HG03280 (cell line): ENCODE data around the gene ZP2.
"Not testable (repeated sequence)": the region's sequence is repeated elsewhere in the genome, so short reads cannot be mapped to it uniquely, and the experiment has no call there.

ENCODE experiments used
- ATAC-seq: cut with Tn5 transposase; IDR thresholded peaks from one replicate; pipeline ENCODE4 v1.9.1; 2021; ENCODE audit warnings: mild to moderate bottlenecking, moderate library complexity; ENCODE audit not compliant: unreplicated experiment

ZP2 gene

DNA sequence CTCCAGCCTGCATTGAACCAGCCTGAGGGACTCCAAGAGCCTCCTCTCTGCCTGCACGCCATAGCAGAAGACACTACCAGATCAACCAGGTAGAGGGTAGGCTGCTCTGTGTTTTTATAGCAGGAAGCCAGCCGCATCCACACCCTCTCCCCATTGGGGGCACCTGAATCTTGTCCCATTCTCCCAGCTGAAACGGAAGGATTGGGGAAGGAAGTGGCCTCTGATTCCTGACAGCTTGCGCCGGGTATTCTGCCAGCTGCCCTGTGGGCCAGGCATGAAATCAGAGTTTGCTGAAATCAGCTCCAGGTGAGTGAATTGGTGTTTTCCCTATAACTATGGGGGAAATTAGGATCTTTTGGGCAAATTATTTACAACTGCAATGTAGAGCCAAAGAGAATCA, at the start of gene ZP2:
Gene ZP2, minus strand, starts transcription at position 89 of the 400 bp plus-strand sequence. Its CDS starts 27 bp downstream, at position 62.
- no peak for ATAC-seq

DNA sequence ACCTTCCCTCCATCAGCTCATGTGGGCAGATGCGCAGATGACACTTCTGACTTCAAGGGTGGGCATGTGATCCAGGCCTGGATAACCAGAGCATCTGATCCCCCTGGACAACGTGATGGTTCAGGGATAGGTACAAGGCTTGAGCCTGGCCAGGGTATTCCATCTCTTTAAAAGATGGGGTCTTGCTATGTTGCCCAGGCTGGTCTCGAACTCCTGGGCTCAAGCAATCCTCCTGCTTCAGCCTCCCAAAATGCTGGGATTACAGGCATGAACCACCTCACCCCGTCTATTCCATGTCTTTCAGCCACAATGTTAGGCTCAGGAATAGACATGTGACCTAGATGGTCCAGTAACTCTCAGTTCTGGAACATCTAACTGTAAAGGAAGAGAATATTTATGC, 45.9 kb upstream of the ZP2 start:
- ATAC-seq, result no peak

DNA sequence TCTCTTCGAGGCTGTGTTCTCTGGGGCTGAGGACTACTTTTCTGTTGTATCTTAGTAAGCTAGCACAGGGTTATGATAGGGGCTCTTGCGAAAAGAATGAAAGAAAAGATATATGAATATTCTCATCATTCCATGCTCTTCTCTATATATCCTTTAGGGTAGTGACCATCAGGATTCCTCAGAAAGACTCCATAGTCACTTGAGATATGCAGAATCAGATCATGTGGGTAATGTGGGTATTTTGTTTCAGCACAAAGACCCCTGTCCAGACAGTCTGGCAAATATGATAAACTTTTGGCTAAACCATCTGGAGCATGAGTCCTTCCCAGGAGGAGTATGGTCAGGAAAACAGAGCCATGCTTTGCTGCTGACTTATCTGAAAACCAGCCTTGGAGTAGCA, 45.3 kb upstream of the ZP2 start:
- ATAC-seq, result no peak

DNA sequence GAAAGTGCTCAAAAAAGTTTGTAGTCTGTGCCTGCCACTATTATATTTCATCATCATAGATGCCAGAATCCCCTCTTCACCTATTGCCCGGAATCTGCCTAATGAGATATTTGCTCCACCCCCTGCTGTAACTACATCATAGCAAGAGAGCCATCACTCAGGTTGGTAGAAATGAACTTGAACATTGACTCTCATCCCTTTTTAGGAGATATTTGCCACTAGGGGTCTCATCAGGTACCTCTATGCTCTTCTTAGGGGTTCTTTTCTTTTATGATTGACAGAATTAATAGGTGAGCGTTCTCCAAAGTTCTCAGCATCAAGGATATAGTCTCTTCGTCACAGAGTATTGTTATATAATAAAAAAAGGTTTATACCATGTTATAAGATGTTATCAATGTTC, 42.1 kb upstream of the ZP2 start:
- ATAC-seq, result no peak

DNA sequence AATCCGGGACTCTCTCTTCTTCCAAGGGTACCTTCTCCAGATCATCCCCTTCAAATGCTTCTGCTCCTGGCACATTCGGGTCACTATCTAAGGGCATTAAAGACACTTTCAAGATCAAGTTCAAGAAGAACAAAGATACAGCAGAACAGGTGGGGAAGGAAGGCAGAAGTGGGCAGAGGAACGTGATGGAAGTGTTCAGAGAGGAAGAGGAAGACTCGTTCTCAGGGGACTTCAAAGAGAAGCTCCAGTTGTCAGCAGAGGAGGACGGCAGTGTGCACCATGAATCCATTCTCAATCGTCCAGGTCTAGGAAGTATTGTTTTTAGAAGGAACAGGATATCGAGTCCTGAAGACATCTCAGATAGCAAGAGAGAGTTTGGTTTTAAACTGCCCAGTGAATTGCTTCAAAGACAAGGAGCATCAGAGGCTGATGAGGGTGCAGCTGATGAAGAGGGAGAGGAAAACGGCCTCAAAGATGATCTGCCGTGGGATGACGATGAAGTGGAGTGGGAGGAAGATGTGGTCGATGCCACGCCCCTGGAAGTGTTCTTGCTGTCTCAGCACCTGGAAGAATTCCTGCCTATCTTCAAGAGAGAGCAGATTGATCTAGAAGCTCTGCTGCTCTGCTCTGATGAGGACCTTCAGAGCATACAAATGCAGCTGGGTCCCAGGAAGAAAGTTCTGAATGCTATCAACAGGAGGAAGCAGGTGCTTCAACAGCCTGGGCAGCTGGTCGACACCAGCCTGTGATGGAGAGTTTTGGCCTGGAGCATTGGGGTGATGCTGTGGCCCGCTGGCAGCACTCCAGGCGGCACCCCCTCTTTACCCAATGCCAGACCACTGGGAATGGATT, 38.9 kb upstream of the ZP2 start:
- no peak for ATAC-seq

DNA sequence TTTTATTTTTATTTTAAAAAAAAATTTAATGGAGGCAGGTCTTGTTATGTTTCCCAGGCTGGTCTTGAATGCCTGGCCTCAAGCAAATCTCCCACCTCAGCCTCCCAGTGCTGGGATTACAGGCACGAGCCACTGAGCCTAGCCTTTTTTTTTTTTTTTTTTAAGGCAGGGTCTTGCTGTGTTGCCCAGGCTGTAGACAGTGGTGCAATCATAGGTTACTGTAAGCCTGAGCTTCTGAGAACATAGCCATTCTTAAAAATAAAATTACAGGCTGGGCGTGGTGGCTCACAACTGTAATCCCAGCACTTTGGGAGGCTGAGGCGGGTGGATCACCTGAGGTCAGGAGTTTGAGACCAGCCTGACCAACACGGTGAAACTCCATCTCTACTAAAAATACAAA, 36.8 kb upstream of the ZP2 start:
- ATAC-seq, result not testable (repeated sequence)

DNA sequence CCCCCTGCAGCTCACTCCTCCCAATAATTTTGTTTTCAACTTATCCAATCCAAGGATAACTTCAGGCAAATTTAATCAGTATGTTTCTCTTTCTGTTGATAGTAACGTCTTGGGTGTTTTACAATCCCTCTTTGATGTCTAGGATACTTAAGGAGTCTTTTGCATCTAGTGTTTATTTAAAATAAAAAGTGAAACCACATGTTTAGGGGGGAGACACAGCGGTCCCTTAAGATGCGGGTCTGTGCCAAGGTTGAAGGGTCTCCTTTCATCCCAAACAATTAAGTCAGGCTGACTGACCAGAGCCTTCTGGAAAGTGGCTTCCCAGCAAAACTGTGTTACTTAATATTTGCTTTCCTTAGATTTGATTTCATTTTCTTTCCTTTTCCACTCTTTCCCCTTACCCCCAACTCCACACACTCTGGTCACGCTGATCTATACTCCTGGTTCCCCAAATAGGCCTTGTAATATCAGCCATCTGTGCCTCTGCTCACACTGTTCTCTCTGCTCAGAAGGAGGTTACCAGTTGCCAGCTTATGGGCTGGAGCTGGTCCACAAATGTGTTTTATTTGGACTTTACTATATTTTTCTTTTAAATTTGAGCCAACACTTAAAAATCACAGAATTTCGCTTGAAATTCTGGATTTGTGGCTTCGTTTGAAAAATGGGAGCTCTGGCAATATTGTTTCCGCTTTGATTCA, 33.3 kb upstream of the ZP2 start:
- no peak for ATAC-seq

DNA sequence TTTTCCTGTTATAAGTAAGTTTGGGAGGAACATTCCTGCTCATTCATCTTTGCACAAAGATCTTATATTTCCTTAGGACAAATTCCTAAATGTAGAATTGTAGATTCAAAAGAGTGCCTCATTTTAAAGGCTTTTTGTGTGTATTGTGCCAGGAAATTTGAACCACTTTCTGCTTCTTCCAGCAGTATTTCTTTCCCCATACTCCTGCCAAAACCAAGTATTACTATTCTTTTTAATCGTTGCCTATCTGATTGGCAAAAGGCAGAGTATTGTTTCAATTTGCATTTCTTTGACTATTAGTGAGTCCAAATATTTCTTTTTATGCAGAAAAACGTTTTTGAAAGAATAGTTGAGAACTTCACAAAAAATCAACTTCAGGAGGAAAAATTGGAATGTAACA, 31.4 kb upstream of the ZP2 start:
- ATAC-seq, result no peak

DNA sequence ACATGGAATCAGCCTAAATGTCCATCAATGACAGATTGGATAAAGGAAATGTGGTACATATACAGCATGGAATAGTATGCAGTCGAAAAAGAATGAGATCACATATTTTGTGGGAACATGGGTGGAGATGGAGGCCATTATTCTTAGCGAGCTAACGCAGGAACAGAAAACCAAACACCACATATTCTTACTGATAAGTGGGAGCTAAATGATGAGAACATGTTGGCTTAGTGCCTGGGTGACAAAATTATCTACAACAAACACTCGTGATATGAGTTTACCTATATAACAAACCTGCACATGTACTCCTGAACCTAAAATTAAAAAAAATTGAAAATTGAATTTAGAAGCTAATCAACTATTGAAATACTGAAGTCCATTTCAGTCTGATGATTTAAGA, 28.3 kb upstream of the ZP2 start:
- ATAC-seq, result no peak

DNA sequence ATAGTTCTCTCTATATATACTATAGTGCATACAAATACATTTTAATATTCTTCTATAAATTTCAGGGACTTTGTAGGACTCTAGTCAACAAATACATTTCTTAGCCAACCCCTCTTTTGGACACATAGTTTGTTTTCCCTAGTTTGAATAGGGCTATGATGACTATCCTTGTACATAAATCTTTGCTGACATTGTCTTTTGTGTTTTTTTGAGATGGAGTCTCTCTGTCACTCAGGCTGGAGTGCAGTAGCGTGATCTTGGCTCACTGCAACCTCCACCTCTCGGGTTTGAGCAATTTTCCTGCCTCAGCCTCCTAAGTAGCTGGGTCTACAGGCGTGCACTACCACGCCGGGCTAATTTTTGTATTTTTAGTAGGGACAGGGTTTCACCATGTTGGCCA, 25.5 kb upstream of the ZP2 start:
- ATAC-seq, result no peak

DNA sequence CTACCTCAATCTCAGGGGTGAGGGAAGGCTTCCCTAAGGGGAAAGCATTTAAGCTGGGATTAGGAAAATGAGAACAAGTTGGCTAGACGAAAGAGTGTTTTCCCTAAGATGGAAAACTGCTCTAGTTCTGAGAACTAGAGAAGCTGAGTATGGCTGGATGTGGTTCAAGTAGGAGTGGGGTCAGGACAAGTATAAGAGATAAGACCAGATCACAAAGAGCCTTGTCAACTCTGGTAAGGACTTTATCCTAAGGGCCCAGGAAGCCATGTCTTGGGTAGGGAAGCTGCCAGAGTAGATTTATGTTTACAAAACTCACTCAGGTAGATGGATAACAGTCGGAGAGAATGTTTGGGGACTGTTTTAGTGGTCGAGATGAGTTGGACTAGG, 23.8 kb upstream of the ZP2 start:
- ATAC-seq, result no peak

DNA sequence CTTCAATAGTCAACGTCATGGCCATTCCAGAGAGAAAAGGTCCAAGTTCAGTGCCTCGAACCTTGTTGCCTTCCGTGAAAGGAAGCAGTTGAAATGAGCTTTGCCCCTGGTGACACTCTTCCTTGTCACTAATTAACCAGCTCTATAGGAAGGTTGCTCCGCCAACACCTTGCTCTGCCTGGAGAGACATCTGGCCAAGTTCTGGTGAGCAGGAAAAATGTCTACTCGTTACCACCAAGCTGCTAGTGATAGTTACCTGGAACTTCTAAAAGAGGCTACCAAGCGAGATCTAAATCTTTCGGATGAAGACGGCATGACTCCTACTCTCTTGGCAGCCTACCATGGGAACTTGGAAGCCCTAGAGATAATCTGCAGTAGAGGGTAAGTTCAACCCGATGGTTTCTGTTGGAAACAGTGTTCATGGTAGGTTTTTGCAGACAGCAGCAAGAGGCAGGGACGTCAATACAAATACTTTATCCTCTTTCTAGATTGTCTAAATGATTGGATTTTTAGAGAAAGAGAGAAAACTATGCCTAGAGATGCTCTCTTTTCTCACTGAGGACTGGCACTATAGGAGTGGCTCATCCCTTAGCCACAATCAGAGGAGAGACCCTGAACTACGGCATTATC, 22.3 kb upstream of the ZP2 start, which contains the start of gene ANKS4B:
Gene ANKS4B, plus strand, starts transcription at position 179 of the 630 bp plus-strand sequence. Its CDS starts 39 bp downstream, at position 218.
- ATAC-seq, result no peak

DNA sequence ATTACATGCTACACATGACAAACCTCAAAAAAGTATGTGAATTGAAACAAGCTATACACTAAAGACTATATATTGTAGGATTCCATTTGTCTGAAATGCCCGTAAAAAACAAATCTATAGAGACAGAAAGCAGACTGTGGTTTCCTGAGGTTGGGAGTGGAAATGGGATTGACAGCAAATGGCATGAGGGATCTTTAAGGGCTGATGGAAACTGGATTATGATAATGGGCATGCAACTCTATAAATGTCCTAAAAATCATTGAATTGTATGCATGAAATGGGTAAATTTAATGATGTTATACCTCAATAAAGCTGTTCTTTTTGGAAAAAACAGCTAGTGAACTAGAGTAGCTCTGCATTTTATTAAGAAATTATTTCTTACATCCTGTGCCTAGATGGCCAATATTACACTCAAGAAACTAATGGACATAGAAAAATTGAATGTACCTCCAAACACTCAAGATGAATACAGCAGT, 21.7 kb upstream of the ZP2 start:
- ATAC-seq, result no peak

DNA sequence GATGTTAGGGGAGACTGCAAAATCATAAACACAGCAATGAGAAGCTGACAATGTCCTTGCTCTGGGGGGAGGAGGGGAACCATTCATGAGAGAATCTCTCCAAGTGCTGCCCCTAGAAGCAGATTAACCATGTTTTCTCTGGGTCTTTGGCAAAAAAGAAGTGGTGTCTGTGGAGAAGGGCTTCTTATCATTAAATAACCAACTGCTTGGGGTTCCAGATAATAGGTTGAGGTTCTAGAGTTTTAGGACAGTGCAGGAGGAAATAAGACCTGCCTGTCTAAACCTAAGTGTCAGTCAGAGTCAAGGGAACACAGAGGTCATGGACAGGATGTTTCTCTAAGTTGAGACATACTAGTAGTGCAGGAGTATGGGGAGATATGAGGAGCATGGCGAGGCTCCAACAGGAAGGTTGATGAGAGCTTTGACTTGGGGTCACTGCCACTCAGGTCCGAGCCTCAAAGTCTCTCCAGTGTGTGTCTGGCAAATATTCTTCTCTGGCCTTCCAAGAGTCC, 17.0 kb upstream of the ZP2 start:
- no peak for ATAC-seq

DNA sequence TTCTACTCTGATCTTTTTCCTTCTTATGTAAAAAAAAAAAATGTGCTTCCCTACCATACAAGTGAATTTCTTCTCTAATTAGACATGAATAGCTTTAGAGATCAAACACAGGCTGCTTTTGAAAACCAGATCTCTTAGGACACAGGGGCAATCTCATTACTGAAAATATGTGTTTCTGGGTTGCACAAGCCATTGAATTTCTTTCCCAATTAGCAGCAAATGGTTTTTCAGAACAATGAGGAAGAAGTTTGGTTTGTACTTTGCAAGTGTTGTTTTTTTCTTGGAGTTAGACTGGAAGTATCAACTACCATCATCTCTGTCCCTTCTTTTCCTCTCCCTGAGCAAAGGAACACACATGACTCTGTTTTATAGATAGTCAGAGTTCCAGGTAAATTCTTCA, 16.5 kb upstream of the ZP2 start:
- ATAC-seq, result no peak

DNA sequence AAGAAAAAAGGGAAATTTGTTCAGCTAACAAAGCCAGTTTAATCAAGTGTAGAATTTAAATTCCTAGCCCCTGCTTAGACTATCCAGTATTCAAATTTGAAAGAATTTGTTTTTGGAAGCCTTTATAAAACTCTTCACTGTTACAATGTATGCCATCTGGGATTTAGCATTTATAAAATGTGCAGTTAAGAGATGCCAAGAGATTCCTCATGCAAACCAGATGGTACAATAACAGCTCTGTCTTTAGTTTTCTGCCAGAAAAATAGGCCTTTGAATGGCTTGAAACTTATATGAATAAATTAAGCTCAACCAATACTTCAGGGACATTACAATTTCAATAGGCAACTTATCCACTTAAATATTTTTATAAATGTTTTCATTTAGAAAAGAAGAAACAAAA, 15.4 kb upstream of the ZP2 start:
- no peak for ATAC-seq

DNA sequence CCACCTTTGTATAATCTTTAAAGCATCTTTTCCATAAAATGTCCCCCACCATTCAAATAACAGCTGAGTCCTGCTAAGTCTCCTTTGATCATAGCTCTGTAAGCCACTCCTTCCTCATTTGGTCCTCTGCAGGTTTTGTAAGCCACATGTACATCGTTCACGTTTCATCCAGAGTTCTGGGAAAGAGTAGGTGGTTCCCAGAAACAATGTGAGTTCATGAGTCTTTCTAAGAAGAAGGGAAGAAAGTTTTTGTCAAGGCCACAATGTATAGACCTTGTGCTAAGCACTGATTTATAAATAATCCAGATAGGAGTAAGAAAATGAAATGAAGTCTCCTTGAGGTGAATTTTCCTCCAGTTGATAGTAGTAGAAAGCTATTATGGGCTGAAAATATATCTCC, 13.4 kb upstream of the ZP2 start:
- no peak for ATAC-seq

DNA sequence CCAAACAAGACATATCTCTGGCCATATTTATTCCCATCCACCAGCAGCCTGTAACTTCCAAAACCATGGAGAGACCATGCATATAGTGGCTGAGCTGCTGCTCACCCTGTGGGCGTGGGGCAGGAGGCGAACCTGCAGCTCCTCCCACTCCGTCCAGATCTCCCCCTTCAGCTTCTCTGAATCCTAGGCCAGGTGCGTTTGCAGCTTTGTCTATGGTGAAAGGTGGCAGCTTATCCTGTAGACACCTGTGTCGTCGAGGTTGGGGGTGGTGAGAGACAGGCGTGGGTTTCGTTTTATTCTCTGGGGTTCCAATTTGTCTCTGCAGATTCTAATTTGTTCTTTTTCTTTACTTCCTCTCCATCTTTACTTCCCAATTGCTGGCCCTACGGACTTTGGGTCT, 12.4 kb upstream of the ZP2 start:
- no peak for ATAC-seq

DNA sequence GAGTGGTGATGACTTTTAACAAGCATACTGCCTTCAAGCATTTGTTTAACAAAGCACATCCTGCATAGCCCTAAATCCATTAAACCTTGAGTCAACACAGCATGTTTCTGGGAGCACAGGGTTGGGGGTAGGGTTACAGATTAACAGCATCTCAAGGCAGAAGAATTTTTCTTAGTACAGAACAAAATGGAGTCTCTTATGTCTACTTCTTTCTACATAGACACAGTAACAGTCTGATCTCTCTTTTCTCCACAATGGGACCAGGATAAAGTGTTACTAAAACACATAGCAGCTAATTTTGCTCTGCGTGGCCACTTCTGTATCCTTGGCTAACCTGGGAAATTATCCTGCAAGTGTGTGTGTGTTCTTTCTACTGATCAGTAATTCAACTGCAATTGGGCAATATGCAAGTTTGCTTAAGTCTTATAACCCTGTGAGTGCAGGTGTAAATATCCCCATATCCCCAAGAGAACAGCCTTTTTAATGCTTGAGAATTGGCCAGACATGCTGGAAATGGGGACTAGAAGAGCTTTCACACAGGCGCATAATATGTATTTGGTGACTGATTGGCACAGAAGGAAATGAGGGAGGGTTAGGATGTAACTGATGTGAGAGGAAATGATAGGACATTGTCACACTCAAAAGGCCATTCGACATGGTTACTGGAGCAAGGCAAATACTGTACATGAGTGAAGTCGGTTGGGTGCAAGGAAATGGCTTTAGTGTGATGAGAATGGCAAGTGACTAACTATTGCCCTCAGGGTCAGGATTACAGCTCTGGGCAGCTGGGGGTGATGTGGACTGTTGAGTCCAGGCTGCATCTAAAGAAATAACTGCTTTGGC, 11.3 kb upstream of the ZP2 start:
- ATAC-seq, result no peak

DNA sequence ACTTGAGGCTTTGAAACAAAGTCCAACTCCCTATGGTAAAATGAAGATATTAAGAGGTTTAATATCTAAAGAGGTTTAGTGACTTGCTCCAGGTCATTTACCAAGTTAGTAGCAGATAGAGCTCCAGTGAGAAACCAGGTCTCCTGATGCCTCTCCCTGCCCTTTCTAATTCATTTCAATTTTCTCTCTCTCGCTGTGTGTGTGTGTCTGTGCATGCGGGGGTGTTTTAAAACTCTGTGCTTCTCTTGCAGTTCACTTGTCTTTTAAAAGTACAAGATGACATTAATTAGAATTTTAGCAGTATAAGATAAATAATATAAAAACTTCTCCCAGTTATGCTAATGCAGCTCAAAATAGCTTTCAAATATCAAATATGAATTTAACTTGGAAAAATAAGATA, 8.2 kb upstream of the ZP2 start:
- ATAC-seq, result no peak

DNA sequence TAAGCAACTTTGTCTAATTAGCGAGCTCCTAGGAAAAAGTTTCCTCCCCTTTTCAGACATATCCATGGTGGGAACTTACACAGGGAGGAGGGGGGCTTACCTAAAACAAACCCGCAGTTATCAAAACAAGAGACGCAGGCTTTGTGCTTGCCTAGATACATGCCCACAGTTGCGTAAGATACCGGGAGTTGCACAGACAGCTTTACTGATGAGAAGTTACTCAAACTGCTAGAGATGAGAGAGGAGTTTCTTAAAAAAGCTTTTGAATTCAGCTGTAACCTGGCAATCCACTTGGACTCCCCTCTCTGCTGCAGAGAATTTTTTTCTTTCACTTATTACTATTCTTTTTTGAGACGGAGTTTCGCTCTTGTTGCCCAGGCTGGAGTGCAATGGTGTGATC, 6.8 kb upstream of the ZP2 start:
- no peak for ATAC-seq
